ENCODE measurements around the gene MSRB1. TPM values are rescaled to one million over a fixed set of nuclear protein-coding genes. Genes with fewer than 3 reads are reported as not detected.
"Not testable (repeated sequence)": the region's sequence is repeated elsewhere in the genome, so short reads cannot be mapped to it uniquely, and the experiment has no call there.

Gene MSRB1
- total and polyA plus RNA-seq, 2 donors (not counting 1 experiment from before 2014, with no cell fraction given), result 8.5 to 17.5 TPM

DNA sequence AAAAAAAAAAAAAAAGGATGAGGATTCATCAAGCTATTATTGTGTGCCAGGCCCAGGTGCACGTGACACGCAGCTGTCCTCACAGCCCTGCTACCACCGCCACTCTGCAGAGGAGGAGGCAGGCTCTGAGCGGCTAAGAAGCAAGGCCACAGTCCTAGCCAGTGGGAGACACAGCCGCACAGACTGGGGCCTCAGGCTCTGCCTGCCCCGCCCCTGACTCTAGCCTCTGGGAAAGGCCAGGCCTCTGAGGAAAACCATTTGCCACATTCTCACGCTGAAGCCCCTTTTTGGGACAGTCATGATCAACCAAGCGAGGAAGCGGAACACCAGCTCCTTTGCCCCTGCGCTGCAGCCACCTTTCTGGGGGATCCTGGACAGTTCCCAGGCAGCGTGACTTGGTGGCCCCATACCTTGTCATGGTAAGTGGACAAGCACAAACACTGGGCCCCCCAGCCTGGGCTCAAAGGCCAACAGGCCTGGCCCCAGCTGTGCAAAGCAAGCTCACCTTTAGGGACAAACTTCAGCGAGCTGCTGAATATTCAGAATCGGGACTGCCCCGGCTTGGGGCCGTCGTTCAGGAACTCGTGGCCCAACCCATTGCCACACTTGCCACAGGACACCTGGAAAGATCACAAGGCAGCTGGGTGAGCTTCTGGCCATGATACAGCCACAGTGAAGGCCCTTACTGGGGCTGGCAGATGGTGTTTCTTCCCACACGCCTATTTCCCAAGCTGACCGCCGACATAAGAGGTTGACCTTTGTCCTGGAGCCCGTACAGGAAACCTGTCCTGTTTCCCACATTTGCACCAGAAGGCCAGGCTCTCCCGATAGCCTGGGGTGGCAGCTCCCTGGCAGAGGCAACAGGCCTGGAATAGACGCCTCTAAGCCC, 2.5 kb downstream of the MSRB1 start:
- H3K27ac Mint-ChIP-seq, result peak overlapping the region; percentile 32
- no peaks in the 10 kb centered on the region for H3K27me3 ChIP-seq (replicated peaks in 1 of 4; ENCODE audit: control extremely low read depth in 1 of 4, control insufficient read depth in 3 of 4, insufficient read depth in 4 of 4, low read length in 3 of 4)
- H3K4me2 ChIP-seq (replicated peaks; ENCODE audit: low read depth, low read length, poor library complexity, severe bottlenecking), result no peak overlapping the region
- H2AFZ ChIP-seq (ENCODE audit: insufficient read depth, low read depth, low read length, poor library complexity, severe bottlenecking), result no peak overlapping the region
- peaks cover 14 to 19% of the 10 kb centered on the region in 2 donors for H3K4me1 ChIP-seq (ENCODE audit: control insufficient read depth in 2 of 2, insufficient read depth in 2 of 2, low read length in 2 of 2)
- no peak for DNase-seq
- no peaks in the 10 kb centered on the region for H3K9me3 ChIP-seq (ENCODE audit: control extremely low read depth in 1 of 3, control insufficient read depth in 2 of 3, insufficient read depth in 1 of 3, low read length in 2 of 3)
- no peak for TF ChIP-seq CTCF (IDR thresholded peaks at IDR 0.05)
- TF ChIP-seq EZH2 (IDR thresholded peaks at IDR 0.05; ENCODE audit: borderline replicate concordance, insufficient read depth, low read depth, low read length, poor library complexity, severe bottlenecking), result no peak
- ChIA-PET CTCF (interaction anchor here (0.5 to 1.1 kb wide), 3 partner anchors 9 to 548 kb away, joined by 3 to 5 read pairs (median 3); no protein-coding TSS in a partner anchor), POLR2A (interaction anchor here (0.7 to 1.2 kb wide), 2 partner anchors 24 to 35 kb away, joined by 3 to 5 read pairs; partner anchors contain the start of gene RPS2)
- H3K27ac ChIP-seq (ENCODE audit: low read length in 2 of 2), result no peak overlapping the region
- no peaks in the 10 kb centered on the region for H4K20me1 ChIP-seq (ENCODE audit: control insufficient read depth, insufficient read depth, low read length, poor library complexity, severe bottlenecking)
- H3K9ac ChIP-seq (ENCODE audit: low read length), result no peak overlapping the region
- no peak for ATAC-seq (ENCODE audit: low read depth)
- intact Hi-C loops (cut with micrococcal nuclease), result loop anchor here (10.0 kb wide), 1 partner anchor 54 kb away; no protein-coding TSS in a partner anchor
- no peaks in the 10 kb centered on the region for H3K79me2 ChIP-seq (ENCODE audit: control insufficient read depth, insufficient read depth, low read length)
- H3K9me3 Mint-ChIP-seq (ENCODE audit: insufficient read depth), result no peaks in the 10 kb centered on the region
- WGBS (ENCODE audit: insufficient coverage), result 85% methylated on average over 22 of the region's 23 CpGs
- H3K27me3 Mint-ChIP-seq, result no peaks in the 10 kb centered on the region
- no peak overlapping the region for H3K4me3 Mint-ChIP-seq
- peaks cover 21% of the 10 kb centered on the region for H3K4me1 Mint-ChIP-seq
- H3K36me3 ChIP-seq (replicated peaks in 1 of 2; ENCODE audit: control extremely low read depth in 1 of 2, control insufficient read depth in 1 of 2, extremely low read depth in 1 of 2, insufficient read depth in 2 of 2, low read length in 1 of 2), result peaks cover 0 to 12% of the 10 kb centered on the region in 2 experiments
- H3K4me3 ChIP-seq (ENCODE audit: control extremely low read depth in 1 of 5, extremely low read depth in 1 of 5, insufficient read depth in 1 of 5, low read depth in 2 of 5, low read length in 4 of 5), result no peak overlapping the region

- H3K4me3 ChIP-seq (ENCODE audit: control extremely low read depth in 1 of 5, extremely low read depth in 1 of 5, insufficient read depth in 1 of 5, low read depth in 2 of 5, low read length in 4 of 5); H3K27me3 ChIP-seq (replicated peaks in 1 of 4; ENCODE audit: control extremely low read depth in 1 of 4, control insufficient read depth in 3 of 4, insufficient read depth in 4 of 4, low read length in 3 of 4); H3K4me3 Mint-ChIP-seq; DNase-seq; H3K27ac ChIP-seq (ENCODE audit: low read length in 2 of 2); H3K9me3 Mint-ChIP-seq (ENCODE audit: insufficient read depth); H2AFZ ChIP-seq (ENCODE audit: insufficient read depth, low read depth, low read length, poor library complexity, severe bottlenecking); H3K27me3 Mint-ChIP-seq; H3K9me3 ChIP-seq (ENCODE audit: control extremely low read depth in 1 of 3, control insufficient read depth in 2 of 3, insufficient read depth in 1 of 3, low read length in 2 of 3); H3K79me2 ChIP-seq (ENCODE audit: control insufficient read depth, insufficient read depth, low read length); H3K4me2 ChIP-seq (replicated peaks; ENCODE audit: low read depth, low read length, poor library complexity, severe bottlenecking); H3K27ac Mint-ChIP-seq; H4K20me1 ChIP-seq (ENCODE audit: control insufficient read depth, insufficient read depth, low read length, poor library complexity, severe bottlenecking); ATAC-seq (ENCODE audit: low read depth); H3K9ac ChIP-seq (ENCODE audit: low read length): not testable (repeated sequence)
- POLR2A ChIA-PET, result interaction anchor here (0.7 to 1.2 kb wide), 2 partner anchors 25 to 35 kb away, joined by 3 to 5 read pairs; partner anchors contain the start of gene RPS2
- intact Hi-C loops (cut with micrococcal nuclease), result loop anchor here (10.0 kb wide), 1 partner anchor 55 kb away; no protein-coding TSS in a partner anchor
- H3K4me1 ChIP-seq (ENCODE audit: control insufficient read depth in 2 of 2, insufficient read depth in 2 of 2, low read length in 2 of 2), result peaks cover 14 to 19% of the 10 kb centered on the region in 2 donors
- 99% methylated on average over 8 of the region's 8 CpGs for WGBS (ENCODE audit: insufficient coverage)
- peaks cover 0 to 12% of the 10 kb centered on the region in 2 experiments for H3K36me3 ChIP-seq (replicated peaks in 1 of 2; ENCODE audit: control extremely low read depth in 1 of 2, control insufficient read depth in 1 of 2, extremely low read depth in 1 of 2, insufficient read depth in 2 of 2, low read length in 1 of 2)
- CTCF ChIA-PET, result interaction anchor here (1.1 kb wide), 1 partner anchor 8 kb away, joined by 3 read pairs; no protein-coding TSS in a partner anchor
- H3K4me1 Mint-ChIP-seq, result peaks cover 21% of the 10 kb centered on the region
Observed at GRCh38 chr16:1939833-1940232, 3.2 kb downstream of the MSRB1 start.
